GM23338 (cell line): ENCODE measurements around the gene MEIS3. TPM values are rescaled to one million over a fixed set of nuclear protein-coding genes. Genes with fewer than 3 reads are reported as not detected.
A peak's percentile ranks its signal among the peaks of the same experiment; 100 is the strongest.

ENCODE experiments used
- ATAC-seq: fragments of 200-7000 bp; cut with Tn5 transposase; 3 replicates; pipeline ENCODE4 v1.9.1; 2020
- DNase-seq: peaks from one replicate; pipeline ENCODE4 v3.0.0-alpha.2; 2015; ENCODE audit warnings: low spot score
- H2AFZ ChIP-seq: fragments of 200-600 bp; sonication (generic); 2 replicates; pipeline ENCODE4 v1.8.0; 2016; ENCODE audit warnings: antibody characterized with exemption, mild to moderate bottlenecking, moderate library complexity
- H3F3A ChIP-seq: fragments of 200-600 bp; sonication (generic); replicated peaks from 2 replicates; pipeline ENCODE4 v1.8.0; 2017; ENCODE audit warnings: antibody characterized with exemption, mixed run types, low read depth
- H3K27ac ChIP-seq: fragments of 200-600 bp; sonication (generic); 2 replicates; pipeline ENCODE4 v1.6.1; 2016; ENCODE audit warnings: low read depth
- H3K27me3 ChIP-seq: fragments of 200-600 bp; sonication (generic); 2 replicates; pipeline ENCODE4 v1.8.0; 2016; ENCODE audit warnings: mild to moderate bottlenecking, mixed run types, moderate library complexity; ENCODE audit not compliant: insufficient read depth
- H3K36me3 ChIP-seq: fragments of 200-600 bp; sonication (generic); 2 replicates; pipeline ENCODE4 v1.8.0; 2016; ENCODE audit warnings: mild to moderate bottlenecking; ENCODE audit not compliant: insufficient read depth
- H3K4me1 ChIP-seq: fragments of 200-600 bp; sonication (generic); 2 replicates; pipeline ENCODE4 v1.8.0; 2016; ENCODE audit warnings: mild to moderate bottlenecking, moderate library complexity; ENCODE audit not compliant: insufficient read depth
- H3K4me2 ChIP-seq: fragments of 200-600 bp; sonication (generic); 2 replicates; pipeline ENCODE4 v1.7.1; 2017; ENCODE audit warnings: mixed run types
- H3K4me3 ChIP-seq: fragments of 200-600 bp; sonication (generic); 2 replicates; pipeline ENCODE4 v1.6.1; 2016; ENCODE audit warnings: mixed run types
- H3K79me2 ChIP-seq: fragments of 200-600 bp; sonication (generic); replicated peaks from 2 replicates; pipeline ENCODE4 v1.8.0; 2017; ENCODE audit warnings: mild to moderate bottlenecking; ENCODE audit not compliant: insufficient read depth
- H3K9me2 ChIP-seq: fragments of 200-600 bp; sonication (generic); 2 replicates; pipeline ENCODE4 v1.8.0; 2017; ENCODE audit not compliant: insufficient read depth
- H4K20me1 ChIP-seq: fragments of 200-600 bp; sonication (generic); replicated peaks from 2 replicates; pipeline ENCODE4 v1.8.0; 2017; ENCODE audit warnings: mild to moderate bottlenecking; ENCODE audit not compliant: insufficient read depth
- H3K27ac Mint-ChIP-seq: 2 replicates; pipeline ENCODE4 v1.8.0; 2020; ENCODE audit warnings: inconsistent platforms, mild to moderate bottlenecking, moderate library complexity, mixed read lengths
- H3K27me3 Mint-ChIP-seq: 3 replicates; pipeline ENCODE4 v1.8.0; 2022; ENCODE audit warnings: low read depth, mild to moderate bottlenecking, moderate library complexity, mixed read lengths, inconsistent platforms; ENCODE audit not compliant: insufficient read depth, poor library complexity
- H3K36me3 Mint-ChIP-seq: 3 replicates; pipeline ENCODE4 v1.8.0; 2021; ENCODE audit warnings: low read depth, mild to moderate bottlenecking, inconsistent platforms, moderate library complexity, mixed read lengths
- H3K4me1 Mint-ChIP-seq: 3 replicates; pipeline ENCODE4 v1.8.0; 2020; ENCODE audit warnings: mild to moderate bottlenecking, inconsistent platforms, mixed read lengths
- H3K4me3 Mint-ChIP-seq: 3 replicates; pipeline ENCODE4 v1.8.0; 2021; ENCODE audit warnings: moderate library complexity, mild to moderate bottlenecking, inconsistent platforms, mixed read lengths
- H3K9me3 Mint-ChIP-seq: 3 replicates; pipeline ENCODE4 v1.8.0; 2020; ENCODE audit warnings: moderate library complexity, mild to moderate bottlenecking, inconsistent platforms, mixed read lengths
- EZH2 ChIP-seq: fragments of 200-600 bp; sonication (generic); IDR thresholded peaks from one replicate; pipeline ENCODE4 v1.8.0; 2017; ENCODE audit warnings: antibody characterized with exemption, mild to moderate bottlenecking, low read depth; ENCODE audit not compliant: unreplicated experiment
- JUNB ChIP-seq: IDR thresholded peaks from one replicate; pipeline ENCODE4 v1.6.1; 2016; ENCODE audit warnings: antibody characterized with exemption; ENCODE audit not compliant: unreplicated experiment
- STAT1 ChIP-seq: IDR thresholded peaks from one replicate; pipeline ENCODE4 v1.6.1; 2016; ENCODE audit warnings: antibody characterized with exemption; ENCODE audit not compliant: unreplicated experiment
- ZNF114 ChIP-seq: fragments of 250-450 bp; sonication (Bioruptor Pico); IDR thresholded peaks from 2 replicates; pipeline ENCODE4 v1.5.0; 2020; ENCODE audit warnings: mild to moderate bottlenecking, moderate library complexity
- ZNF331 ChIP-seq: fragments of 250-450 bp; sonication (Bioruptor Pico); IDR thresholded peaks from 2 replicates; pipeline ENCODE4 v1.5.0; 2020; ENCODE audit warnings: low read depth, mild to moderate bottlenecking, moderate library complexity
- polyA plus RNA-seq: library from polyadenylated mRNA; unstranded; fragments of >200 nt; fragmentation: Nextera tagmentation; extraction: Ambion mirVana; gene quantifications from 2 replicates; pipeline ENCODE4 v1.2.1, GENCODE V29; 2016
- total RNA-seq: library from RNA; depleted of rRNA; stranded (reverse); fragments of >200 nt; shearing (Covaris generic); gene quantifications from 2 replicates; pipeline ENCODE4 v1.2.3, GENCODE V29; 2014
- TF ChIP-seq, protein P1 (sequence below): fragments of 250-450 bp; sonication (Bioruptor Pico); IDR thresholded peaks from 2 replicates; pipeline ENCODE4 v1.5.0; 2020; ENCODE audit warnings: mild to moderate bottlenecking, moderate library complexity
- TF ChIP-seq, protein P2 (sequence below): IDR thresholded peaks from 2 replicates; pipeline ENCODE4 v1.6.1; 2016; ENCODE audit warnings: antibody characterized with exemption

MEIS3 gene
- total and polyA plus RNA-seq, 2 experiments from 2014 or later, result 20.6 to 33.7 TPM

DNA sequence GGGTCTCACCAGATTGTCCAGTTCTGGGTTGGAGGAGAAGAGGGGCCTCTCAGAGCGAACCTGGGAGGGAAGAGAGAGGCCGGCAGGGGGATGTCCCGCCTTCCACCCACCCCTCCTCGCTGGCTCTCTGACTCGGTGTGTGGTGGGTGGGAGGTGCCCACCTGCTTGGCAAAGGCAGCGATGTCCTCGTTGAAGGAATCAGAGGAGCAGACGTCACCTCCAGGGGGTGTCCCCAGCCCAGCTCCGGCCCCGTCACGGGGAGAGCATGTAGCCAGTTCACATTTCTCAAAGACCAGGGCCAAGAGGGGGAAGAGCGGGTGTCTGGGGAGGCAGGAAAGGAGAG, 2.7 kb downstream of the MEIS3 start:
- no peaks in the 10 kb centered on the region for H3K9me2 ChIP-seq
- H3K4me1 Mint-ChIP-seq, result peaks cover 44% of the 10 kb centered on the region
- peak overlapping the region; percentile 100 for H3K4me2 ChIP-seq
- no peaks in the 10 kb centered on the region for H3K36me3 ChIP-seq
- H3K27me3 ChIP-seq, result peaks cover 57% of the 10 kb centered on the region
- ATAC-seq (no peak), DNase-seq (no peak)
- H3K9me3 Mint-ChIP-seq, result no peaks in the 10 kb centered on the region; the same call in 2 of the 3 replicates
- H3F3A ChIP-seq, result peaks cover 14% of the 10 kb centered on the region; the same call in 1 of the 2 replicates
- no peak for TF ChIP-seq ZNF331 (CRISPR knock-in tag)
- TF ChIP-seq, protein P1, sequence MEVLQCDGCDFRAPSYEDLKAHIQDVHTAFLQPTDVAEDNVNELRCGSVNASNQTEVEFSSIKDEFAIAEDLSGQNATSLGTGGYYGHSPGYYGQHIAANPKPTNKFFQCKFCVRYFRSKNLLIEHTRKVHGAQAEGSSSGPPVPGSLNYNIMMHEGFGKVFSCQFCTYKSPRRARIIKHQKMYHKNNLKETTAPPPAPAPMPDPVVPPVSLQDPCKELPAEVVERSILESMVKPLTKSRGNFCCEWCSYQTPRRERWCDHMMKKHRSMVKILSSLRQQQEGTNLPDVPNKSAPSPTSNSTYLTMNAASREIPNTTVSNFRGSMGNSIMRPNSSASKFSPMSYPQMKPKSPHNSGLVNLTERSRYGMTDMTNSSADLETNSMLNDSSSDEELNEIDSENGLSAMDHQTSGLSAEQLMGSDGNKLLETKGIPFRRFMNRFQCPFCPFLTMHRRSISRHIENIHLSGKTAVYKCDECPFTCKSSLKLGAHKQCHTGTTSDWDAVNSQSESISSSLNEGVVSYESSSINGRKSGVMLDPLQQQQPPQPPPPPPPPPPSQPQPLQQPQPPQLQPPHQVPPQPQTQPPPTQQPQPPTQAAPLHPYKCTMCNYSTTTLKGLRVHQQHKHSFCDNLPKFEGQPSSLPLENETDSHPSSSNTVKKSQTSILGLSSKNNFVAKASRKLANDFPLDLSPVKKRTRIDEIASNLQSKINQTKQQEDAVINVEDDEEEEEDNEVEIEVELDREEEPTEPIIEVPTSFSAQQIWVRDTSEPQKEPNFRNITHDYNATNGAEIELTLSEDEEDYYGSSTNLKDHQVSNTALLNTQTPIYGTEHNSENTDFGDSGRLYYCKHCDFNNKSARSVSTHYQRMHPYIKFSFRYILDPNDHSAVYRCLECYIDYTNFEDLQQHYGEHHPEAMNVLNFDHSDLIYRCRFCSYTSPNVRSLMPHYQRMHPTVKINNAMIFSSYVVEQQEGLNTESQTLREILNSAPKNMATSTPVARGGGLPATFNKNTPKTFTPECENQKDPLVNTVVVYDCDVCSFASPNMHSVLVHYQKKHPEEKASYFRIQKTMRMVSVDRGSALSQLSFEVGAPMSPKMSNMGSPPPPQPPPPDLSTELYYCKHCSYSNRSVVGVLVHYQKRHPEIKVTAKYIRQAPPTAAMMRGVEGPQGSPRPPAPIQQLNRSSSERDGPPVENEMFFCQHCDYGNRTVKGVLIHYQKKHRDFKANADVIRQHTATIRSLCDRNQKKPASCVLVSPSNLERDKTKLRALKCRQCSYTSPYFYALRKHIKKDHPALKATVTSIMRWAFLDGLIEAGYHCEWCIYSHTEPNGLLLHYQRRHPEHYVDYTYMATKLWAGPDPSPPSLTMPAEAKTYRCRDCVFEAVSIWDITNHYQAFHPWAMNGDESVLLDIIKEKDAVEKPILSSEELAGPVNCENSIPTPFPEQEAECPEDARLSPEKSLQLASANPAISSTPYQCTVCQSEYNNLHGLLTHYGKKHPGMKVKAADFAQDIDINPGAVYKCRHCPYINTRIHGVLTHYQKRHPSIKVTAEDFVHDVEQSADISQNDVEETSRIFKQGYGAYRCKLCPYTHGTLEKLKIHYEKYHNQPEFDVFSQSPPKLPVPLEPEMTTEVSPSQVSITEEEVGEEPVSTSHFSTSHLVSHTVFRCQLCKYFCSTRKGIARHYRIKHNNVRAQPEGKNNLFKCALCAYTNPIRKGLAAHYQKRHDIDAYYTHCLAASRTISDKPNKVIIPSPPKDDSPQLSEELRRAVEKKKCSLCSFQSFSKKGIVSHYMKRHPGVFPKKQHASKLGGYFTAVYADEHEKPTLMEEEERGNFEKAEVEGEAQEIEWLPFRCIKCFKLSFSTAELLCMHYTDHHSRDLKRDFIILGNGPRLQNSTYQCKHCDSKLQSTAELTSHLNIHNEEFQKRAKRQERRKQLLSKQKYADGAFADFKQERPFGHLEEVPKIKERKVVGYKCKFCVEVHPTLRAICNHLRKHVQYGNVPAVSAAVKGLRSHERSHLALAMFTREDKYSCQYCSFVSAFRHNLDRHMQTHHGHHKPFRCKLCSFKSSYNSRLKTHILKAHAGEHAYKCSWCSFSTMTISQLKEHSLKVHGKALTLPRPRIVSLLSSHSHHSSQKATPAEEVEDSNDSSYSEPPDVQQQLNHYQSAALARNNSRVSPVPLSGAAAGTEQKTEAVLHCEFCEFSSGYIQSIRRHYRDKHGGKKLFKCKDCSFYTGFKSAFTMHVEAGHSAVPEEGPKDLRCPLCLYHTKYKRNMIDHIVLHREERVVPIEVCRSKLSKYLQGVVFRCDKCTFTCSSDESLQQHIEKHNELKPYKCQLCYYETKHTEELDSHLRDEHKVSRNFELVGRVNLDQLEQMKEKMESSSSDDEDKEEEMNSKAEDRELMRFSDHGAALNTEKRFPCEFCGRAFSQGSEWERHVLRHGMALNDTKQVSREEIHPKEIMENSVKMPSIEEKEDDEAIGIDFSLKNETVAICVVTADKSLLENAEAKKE, result no peak
- no peak for TF ChIP-seq ZNF114
- TF ChIP-seq EZH2, result no peak
- no peak for TF ChIP-seq STAT1
- TF ChIP-seq, protein P2, sequence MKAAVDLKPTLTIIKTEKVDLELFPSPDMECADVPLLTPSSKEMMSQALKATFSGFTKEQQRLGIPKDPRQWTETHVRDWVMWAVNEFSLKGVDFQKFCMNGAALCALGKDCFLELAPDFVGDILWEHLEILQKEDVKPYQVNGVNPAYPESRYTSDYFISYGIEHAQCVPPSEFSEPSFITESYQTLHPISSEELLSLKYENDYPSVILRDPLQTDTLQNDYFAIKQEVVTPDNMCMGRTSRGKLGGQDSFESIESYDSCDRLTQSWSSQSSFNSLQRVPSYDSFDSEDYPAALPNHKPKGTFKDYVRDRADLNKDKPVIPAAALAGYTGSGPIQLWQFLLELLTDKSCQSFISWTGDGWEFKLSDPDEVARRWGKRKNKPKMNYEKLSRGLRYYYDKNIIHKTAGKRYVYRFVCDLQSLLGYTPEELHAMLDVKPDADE, result no peak
- TF ChIP-seq JUNB, result no peak
- peaks cover 12% of the 10 kb centered on the region for H3K36me3 Mint-ChIP-seq
- H3K27me3 Mint-ChIP-seq, result peaks cover 65% of the 10 kb centered on the region
- 0 out of 2 replicates have a peak, but pooled peaks cover 7% of the 10 kb centered on the region for H3K79me2 ChIP-seq
- H3K4me1 ChIP-seq, result peaks cover 26% of the 10 kb centered on the region
- no peak overlapping the region for H3K27ac Mint-ChIP-seq
- peak overlapping the region; percentile 71 for H3K4me3 Mint-ChIP-seq
- H3K27ac ChIP-seq, result no peak overlapping the region
- peak overlapping the region; percentile 91 for H3K4me3 ChIP-seq
- no peaks in the 10 kb centered on the region for H4K20me1 ChIP-seq
- no peak overlapping the region for H2AFZ ChIP-seq
